Measurements from ENCODE around the gene IL1RL2. TPM values are rescaled to one million over a fixed set of nuclear protein-coding genes. Genes with fewer than 3 reads are reported as not detected.

The IL1RL2 gene
- polyA plus RNA-seq, 3 donors = 1.1 to 2.0 (median 1.4) TPM

DNA sequence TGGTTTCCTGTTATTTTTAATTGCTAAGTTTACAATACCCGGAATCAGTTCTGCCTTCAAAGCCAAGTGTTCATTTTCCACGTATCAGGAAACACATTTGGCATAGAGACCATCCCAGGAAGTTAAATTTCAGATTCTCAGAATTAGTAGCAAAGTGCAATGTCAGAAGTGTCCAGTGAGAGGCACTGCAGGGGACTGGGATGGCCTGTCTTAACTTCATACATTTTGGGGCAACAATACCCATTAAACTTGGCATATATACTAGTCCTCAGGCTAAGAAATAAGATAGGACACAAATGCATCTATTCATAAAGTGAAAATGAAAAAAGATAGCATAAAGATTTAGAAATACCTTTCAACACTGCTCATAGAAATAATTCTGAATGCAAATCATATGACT, 1.5 kb upstream of the IL1RL2 start:
- no peak for DNase-seq (ENCODE audit: extremely low read depth in 1 of 11, low read depth in 9 of 11, low spot score in 4 of 11)

DNA sequence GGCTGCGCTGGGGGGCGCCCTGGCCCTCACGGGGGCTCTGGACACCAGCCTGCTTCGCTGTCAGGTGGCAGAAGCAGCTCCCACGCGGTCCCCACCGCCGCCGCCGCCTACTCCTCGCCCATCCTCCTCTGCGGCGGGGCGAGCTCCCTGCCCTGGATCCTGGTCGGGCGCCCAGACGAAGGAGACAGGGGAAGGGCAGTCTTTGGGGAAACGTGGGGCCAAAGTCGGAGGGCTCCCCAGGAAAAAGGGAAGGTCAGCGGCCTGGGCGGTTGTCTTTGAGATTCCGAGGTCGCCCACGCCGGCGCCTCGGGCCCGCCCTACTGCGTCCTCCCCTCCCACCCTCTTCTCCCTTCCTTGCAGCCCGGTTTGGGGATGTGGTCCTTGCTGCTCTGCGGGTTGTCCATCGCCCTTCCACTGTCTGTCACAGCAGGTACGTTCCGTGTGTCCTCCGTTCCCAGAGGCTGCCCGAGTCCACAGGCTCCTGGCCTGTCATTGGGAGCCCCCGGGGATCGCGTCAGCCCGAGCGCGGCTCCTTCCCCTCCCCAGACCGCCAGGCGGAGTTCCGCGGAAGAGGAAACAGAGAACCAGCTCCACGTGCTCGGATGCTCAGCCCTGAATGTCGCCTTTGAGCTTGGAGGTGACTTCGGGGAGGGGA, 800 bp downstream of the IL1RL2 start:
- DNase-seq (ENCODE audit: extremely low read depth in 1 of 11, low read depth in 9 of 11, low spot score in 4 of 11) = peak in 1 of 11 donors; percentile 23

DNA sequence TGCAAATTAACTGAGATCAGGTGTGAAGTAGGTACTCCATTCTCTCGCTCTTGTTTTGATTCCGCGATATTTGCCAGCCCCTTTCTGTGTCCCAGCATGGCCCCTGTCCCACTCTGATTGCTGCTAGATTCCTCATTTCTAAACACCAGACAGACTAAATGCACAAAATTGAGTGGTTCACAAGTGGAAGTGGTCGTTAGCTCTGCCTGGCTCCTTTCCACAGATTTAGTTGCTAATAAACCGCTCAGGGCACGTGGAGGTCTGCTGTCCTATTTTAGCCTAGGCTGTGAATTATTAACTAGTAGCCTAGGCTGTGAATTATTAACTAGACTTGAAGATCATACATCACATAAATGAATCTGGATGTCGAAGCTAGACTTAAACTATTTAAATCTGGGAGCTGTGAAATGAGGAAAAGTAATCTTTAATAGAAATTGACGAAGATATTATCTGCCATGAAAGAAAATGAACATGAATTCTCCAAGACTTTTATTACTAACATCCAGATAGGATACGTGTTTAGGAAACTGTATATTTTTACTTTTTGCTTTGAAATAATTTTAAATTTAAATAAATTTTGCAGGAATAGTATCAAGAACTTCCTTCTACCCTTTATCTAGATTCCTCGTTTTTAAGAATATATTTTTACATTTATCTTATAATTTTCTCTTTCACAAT, 3.7 kb downstream of the IL1RL2 start:
- peak in 5 of 11 donors; percentile 44 to 76 (median 67) for DNase-seq (ENCODE audit: extremely low read depth in 1 of 11, low read depth in 9 of 11, low spot score in 4 of 11)

DNA sequence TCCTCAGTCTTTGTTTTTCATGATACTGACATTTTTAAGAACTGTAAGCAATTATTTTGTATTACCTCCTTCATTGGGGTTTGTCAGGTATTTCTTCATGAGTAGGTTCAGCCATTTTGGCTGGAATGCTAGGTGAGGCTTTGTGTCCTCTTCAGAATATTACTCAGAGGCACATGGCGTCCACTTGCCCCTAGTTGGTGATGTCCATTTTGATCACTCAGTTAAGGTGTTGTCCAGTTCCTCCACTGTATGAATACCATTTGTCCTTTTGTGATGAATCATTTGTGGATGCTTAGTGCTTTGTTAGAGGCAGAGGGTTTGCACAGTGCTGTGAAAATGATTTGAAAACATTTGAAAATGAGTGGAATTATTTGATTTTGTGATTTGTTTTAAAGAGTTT, 4.7 kb downstream of the IL1RL2 start:
- no peak for DNase-seq (ENCODE audit: extremely low read depth in 1 of 11, low read depth in 9 of 11, low spot score in 4 of 11)

DNA sequence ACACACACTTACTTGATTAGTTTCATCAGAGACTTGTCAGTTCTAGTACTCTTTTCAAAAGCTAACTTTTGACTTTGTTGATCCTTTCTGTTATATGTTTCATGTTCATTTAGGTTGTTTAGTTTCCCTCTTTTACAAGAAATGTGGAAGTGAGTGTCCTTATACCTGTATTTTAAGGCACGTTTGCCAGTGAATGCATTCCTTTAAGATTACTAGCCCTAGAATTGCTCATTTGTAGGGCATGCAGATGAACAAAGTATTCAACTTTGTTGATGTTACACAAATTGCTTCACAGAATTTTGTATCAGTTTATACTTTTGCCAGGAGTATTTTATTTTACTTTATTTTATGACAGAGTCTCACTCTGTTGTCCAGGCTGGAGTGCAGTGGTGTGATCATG, 6.3 kb downstream of the IL1RL2 start:
- DNase-seq (ENCODE audit: extremely low read depth in 1 of 11, low read depth in 9 of 11, low spot score in 4 of 11) = no peak

DNA sequence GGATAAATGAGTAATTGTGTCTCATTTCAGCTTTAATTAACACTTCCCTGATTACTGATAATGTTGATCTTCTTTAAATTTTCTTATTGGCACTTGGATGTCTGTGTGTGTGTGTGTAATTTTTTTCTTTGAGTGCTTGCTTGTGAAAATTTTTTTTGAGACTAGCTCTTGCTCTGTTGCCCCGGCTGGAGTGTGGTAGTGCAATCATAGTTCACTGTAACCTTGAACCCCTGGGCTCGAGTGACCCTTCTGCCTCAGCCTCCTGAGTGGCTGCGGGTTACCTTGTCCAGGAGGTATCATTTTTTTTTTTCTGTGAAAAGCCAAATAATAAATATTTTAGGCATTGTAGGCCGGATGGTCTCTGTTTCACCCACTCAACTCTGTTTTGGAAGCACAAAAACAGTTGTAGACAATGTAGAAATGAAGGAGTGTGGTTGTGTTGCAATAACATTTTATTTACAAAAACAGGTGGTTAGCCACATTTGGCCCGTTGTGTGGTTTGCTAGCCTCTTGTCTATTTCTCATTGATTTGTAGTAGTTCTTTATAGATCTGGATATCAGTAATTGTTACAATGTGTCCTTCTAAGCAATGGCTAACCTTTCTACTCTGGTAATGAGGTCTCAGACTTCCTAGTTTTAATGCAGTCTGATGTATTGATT, 7.9 kb downstream of the IL1RL2 start:
- no peak for DNase-seq (ENCODE audit: extremely low read depth in 1 of 11, low read depth in 9 of 11, low spot score in 4 of 11)

DNA sequence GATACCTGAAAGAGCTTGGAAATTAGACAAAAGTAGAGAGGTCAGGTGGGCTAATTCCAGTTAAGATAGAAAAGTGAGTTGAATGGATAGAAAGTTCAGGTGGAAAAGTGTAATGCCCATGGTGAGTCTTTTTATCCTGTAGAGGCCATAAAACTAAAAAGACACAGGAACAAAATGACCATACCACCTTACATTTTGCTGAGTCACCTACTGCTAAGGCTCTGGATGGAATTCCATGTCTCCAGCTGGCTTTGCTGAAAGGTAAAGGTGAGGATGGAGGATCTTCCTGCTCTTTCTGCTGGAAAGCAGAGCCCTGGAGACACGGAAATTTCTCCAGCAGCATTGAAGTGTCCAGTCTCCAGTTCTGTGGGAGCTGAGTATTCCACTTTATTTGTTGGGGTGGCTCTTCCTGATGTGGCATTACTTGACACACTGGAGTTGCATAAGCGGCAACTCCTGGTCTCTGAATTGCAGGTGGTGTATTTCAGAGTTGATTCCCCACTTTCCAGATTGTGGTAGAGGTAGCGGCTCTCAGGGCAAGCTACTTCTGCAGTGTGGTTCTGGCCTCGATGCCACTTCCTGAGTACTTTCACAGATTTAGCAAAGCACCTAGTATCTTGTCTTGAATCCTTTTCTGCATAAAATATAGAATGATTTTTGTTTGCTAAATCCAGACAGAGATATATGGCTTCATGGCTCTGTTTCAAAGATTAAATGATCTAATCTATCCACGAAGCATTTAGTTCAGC, 10.7 kb downstream of the IL1RL2 start:
- DNase-seq (ENCODE audit: extremely low read depth in 1 of 11, low read depth in 9 of 11, low spot score in 4 of 11) = no peak

DNA sequence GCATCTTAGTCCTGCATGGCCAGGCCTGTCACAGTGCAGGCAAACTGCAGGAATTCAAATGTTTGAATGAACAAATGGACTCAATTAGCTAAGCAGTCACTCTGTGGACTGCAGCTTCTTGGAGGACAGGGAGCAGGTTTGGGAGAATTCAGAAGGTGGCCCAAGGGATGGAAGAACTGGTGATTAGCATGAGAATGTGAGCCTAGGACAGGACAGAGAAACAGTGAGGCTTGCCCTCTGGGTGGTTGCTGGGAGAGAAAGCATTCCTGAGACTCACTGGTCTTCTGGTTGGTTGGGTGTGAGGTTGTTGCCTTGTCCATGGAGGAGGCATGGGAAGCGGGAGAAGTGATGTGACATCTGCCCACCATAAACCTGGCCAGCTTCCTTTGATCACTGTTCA, 13.7 kb downstream of the IL1RL2 start:
- no peak for DNase-seq (ENCODE audit: extremely low read depth in 1 of 11, low read depth in 9 of 11, low spot score in 4 of 11)

DNA sequence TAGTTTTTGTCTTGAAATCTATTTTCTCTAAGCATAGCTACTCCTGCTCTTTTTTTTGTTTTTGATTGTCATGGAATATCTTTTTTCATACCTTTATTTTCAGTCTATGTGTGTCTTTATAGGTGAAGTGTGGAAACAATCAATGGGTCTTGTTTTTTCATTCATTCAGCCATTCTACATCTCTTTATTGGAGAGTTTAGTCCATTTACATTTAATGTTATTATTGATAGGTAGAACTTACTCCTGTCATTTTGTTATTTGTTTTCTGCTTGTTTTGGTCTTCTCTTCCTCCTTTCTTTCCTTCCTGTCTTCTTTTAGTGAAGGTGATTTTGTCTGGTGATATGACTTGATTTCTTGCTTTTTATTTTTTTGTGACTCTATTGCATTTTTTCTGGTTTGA, 17.8 kb downstream of the IL1RL2 start:
- no peak for DNase-seq (ENCODE audit: extremely low read depth in 1 of 11, low read depth in 9 of 11, low spot score in 4 of 11)

DNA sequence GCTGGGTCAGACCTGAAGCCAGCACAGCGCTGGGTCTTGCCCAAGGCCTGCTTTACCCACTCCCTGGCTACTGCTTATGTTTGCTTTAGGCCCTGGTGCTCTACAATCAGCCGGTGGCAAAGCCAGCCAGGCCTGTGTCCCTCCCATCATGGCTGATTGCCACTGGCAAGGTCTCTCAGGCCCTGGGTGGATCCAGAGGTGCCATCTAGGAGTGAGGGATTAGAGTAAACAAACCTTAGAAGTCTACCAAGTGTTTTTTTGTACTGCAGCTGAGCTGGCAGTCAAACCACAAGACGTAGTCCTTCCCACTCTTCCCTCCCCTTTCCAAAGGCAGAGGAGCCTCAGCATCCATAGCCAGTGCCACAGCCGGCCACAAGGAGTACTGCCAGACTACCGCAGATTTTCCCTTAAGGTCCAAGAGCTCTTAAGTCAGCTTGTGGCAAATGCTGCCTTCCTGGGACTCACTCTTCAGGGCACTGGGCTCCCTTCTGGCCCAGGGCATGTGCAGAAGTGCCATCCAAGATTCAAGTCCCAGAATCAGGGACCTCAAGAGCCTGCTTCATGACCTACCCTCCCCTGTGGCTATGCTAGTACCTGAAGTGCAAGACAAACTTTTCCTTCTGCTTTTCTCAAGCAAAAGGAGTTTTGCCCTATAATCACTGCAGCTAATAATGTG, 20.0 kb downstream of the IL1RL2 start:
- DNase-seq (ENCODE audit: extremely low read depth in 1 of 11, low read depth in 9 of 11, low spot score in 4 of 11) = no peak

DNA sequence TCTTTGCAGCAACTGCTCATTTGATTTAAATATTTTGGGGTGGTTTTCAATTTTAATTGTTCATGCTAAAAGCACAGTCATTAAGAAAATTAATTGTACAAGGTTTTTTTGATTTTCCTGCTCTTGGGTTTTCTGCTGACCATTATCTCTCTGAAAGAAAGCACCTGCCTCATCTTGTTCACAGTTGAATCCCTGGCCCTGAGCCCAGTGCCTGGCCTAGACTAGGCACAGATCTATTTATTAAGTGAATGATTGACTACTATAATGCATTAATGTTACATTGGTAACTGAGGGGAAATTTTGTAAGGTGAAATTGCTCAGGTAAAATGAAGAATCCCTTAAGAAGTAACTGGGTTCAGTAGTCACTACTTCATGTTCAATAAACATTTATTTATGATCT, 22.0 kb downstream of the IL1RL2 start:
- no peak for DNase-seq (ENCODE audit: extremely low read depth in 1 of 11, low read depth in 9 of 11, low spot score in 4 of 11)

DNA sequence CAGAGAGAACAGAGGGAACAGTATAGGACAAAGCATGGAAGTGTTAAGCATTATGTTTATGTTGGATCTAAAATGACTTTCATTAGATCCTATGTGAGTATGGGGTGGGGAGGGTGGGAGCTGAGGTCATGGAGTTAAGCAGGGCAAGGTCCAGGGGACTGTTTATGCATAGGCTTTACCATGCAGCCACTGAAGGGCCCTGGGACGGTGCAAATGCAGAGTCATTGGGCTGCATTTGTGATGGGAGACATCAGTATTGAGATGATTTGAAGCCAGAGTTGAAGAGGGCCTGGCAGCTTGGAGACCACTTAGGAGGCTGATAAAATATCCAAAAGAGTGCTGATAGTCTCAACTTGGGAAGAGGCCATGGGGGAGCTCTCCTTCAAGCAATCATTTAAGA, 22.7 kb downstream of the IL1RL2 start:
- no peak for DNase-seq (ENCODE audit: extremely low read depth in 1 of 11, low read depth in 9 of 11, low spot score in 4 of 11)

DNA sequence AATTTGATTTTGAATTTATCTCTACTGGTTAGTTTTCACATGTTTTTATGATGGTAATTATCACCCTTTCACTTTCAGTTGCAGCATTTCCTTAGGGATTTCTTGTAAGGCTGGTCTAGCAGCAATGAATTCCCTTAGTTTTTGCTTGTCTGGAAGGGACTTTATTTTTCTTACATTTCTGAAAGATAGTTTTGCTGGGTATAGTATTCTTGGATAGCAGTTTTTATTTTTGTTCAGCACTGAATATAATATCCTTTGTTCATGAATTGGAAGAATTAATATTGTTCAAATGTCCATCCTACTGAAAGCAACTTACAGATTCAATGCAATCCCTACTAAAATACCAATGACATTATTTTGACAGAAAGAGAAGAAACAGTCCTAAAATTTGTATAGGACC, 30.2 kb downstream of the IL1RL2 start:
- no peak for DNase-seq (ENCODE audit: extremely low read depth in 1 of 11, low read depth in 9 of 11, low spot score in 4 of 11)

DNA sequence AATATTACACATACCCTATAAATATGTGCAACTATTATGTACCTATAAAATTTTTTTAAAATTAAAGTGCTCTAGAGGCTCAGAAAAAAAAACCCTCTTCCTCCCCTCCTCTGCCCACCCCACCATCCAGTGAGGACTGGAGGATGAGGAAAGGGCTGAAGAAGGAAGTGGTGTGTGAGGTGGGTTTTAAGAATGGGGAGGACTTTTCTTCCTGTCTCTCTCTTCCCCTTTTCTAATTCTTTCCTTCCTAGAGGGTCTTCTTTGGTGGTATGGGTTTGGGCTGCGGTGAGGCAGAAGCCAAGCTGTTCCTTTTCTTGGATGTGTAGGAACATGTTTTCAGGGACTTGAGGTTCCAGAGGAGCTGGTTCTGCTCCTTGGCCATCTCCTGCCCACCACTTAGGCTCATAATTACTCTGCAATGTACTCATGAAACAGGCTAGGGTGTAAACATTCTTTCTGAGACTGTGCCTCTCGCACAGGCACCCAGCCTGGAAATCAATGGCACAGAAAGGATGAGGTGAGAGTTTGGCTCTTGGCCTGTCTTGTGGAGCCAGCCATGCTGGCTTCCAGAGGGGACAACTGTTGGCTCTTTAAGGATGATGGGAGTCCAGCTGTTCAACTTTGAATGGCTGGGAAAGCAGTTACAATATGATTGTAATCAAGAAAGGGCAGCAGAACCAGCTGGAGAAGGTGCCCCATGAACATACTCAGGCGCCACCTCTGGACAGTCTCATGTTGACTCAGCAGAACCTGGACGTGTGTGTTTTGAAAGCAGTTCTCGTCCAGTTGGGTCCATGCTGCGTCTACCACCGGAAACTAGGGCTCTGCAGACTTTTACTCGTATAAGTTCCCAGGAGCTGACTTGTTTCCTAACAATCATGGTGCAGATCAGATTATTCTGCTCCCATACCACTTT, 38.3 kb downstream of the IL1RL2 start:
- DNase-seq (ENCODE audit: extremely low read depth in 1 of 11, low read depth in 9 of 11, low spot score in 4 of 11) = no peak

DNA sequence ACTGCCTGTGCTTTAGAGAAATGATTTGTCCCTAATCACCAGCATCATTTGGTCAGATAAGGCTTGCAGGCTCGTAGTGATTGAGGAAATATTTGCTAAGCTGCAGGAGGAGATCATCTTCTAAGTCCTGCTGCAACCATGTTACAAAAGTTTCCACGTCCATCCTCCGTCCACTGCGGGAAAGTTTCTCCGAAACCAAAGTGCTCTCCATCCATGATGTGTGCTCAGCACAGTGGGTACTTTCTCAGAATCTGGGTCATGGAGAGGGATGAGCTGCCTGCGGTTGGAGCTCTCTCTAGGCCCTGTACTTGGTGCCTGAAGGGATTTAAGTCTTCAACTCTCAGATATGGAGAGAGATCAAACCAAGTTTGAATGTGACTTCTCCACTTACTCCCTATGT, 39.3 kb downstream of the IL1RL2 start:
- no peak for DNase-seq (ENCODE audit: extremely low read depth in 1 of 11, low read depth in 9 of 11, low spot score in 4 of 11)

DNA sequence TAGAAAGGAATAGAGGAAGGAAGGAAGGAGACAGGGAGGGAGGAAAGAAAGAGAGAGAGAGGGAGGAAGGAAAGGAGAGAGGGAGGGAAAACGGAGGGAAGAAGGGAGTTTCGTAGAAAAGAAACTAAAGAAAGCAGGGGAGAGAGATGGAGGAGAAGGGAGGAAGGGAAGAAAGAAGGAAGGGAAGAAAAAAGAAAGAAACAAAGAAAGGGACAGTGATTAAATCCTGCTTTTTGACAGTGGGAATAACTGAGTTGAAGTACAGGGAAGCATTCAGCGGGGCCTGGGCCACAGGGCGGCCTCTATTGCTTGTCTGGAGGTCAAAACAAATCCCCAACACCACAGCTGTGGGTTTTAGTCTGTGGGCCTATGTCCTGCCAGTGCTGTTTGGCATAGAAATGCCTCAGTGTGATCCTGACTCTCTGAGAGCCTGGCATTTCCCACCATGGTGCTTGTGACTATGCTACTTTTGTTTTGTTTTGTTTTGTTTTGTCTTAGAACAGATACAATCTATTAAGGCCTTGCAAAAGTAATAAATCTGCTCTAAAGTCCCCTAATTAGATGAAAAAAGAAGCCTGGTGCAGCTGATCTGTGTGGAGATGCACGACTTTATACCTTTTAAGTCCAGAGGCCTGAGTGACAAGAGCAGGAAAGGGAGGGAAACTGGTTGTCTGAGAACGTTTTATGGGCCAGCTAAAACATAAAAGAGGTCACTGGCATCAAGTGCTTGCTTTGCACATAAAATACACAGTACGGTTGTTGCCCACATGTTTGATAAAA, 40.0 kb downstream of the IL1RL2 start:
- peak in 7 of 11 donors; percentile 18 to 52 (median 27) for DNase-seq (ENCODE audit: extremely low read depth in 1 of 11, low read depth in 9 of 11, low spot score in 4 of 11)

DNA sequence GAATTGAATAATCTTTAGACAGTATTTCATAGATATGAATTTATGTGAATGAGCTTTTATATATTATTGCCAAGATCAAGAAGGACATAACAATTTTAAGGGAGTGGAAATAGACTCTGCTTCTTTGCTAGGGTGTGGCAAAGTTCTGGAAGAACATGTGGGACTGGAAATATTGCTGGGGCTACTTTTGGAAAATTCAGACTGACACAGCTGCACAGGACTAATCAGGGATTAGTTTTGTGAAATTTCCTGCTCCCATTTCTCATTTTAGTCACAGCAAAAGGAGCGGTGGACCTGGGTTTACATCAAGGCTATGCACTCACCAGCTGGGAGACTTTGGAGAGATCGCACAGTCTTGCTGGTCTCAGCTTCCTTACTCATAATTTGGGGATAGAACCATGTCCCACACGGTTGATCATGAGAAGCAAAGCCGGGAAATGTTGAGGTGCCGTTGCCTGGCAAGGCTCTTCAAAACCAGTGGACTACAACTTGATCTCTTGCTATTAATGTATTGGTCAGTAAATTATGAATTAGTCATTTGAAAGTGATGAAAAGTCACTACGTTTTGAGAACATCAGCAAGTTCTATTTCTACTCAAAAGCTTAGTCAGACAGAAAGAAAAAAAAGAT, 42.4 kb downstream of the IL1RL2 start:
- DNase-seq (ENCODE audit: extremely low read depth in 1 of 11, low read depth in 9 of 11, low spot score in 4 of 11) = no peak

Data from renal cortex interstitium (tissue), 11 donors.